ENCODE measurements around the gene UGT1A6. TPM values are rescaled to one million over a fixed set of nuclear protein-coding genes. Genes with fewer than 3 reads are reported as not detected.

The UGT1A6 gene
- polyA plus RNA-seq, 1 of the 3 experiments (the other 2 are of a cell fraction) = not detected

GRCh38 chr2:233791151-233791882 lies 98.6 kb downstream of the UGT1A6 start:
- Histone ChIP-seq H3K79me2 (ENCODE audit: insufficient read depth) (no peaks in the 10 kb centered on the region), H3K9me3 (no peaks in the 10 kb centered on the region), H3K4me3 (ENCODE audit: low read depth in 2 of 2, low read length in 1 of 2) (no peak overlapping the region), H4K20me1 (ENCODE audit: insufficient read depth) (no peaks in the 10 kb centered on the region), H3K36me3 (replicated peaks in 1 of 2; ENCODE audit: control insufficient read depth in 1 of 2, insufficient read depth in 2 of 2, low read length in 1 of 2) (no peaks in the 10 kb centered on the region), H3K27ac (ENCODE audit: low read depth in 2 of 2, low read length in 1 of 2) (no peak overlapping the region), H3K4me1 (ENCODE audit: control insufficient read depth in 1 of 2, insufficient read depth in 2 of 2, low read depth in 1 of 2, low read length in 1 of 2) (no peaks in the 10 kb centered on the region), H3K9me2 (no peaks in the 10 kb centered on the region), H3K27me3 (ENCODE audit: insufficient read depth) (no peaks in the 10 kb centered on the region), H3F3A (replicated peaks; ENCODE audit: insufficient read depth) (no peaks in the 10 kb centered on the region), H2AFZ (ENCODE audit: low read depth) (no peak overlapping the region), H3K4me2 (no peak overlapping the region), H3K9ac (no peak overlapping the region)
- DNase-seq = no peak
- CTCF ChIA-PET = no interaction called here
- 70% methylated on average over 18 of the region's 18 CpGs for WGBS (ENCODE audit: low lambda C conversion rate)
- POLR2A ChIA-PET = no interaction called here
- TF ChIP-seq PBX3 (IDR thresholded peaks at IDR 0.05) = no peak
- TF ChIP-seq RFX5 (IDR thresholded peaks at IDR 0.05; ENCODE audit: low read length) = no peak
- TF ChIP-seq GATA2 (CRISPR knock-in tag; IDR thresholded peaks at IDR 0.05) = no peak
- no peak for TF ChIP-seq RCOR1 (IDR thresholded peaks at IDR 0.05; ENCODE audit: low read length)
- no peak for TF ChIP-seq IRF3 (IDR thresholded peaks at IDR 0.05; ENCODE audit: low read depth, low read length)
- no peak for TF ChIP-seq USF1 (IDR thresholded peaks at IDR 0.05; ENCODE audit: borderline replicate concordance, low read depth)
- TF ChIP-seq TAF1 (IDR thresholded peaks at IDR 0.05; ENCODE audit: borderline replicate concordance, low read depth, low read length) = no peak
- no peak for TF ChIP-seq NRF1 (IDR thresholded peaks at IDR 0.05; ENCODE audit: low read depth, low read length)
- TF ChIP-seq POLR2AphosphoS5 (IDR thresholded peaks at IDR 0.05; ENCODE audit: low read depth, low read length) = no peak
- no peak for TF ChIP-seq GABPA (IDR thresholded peaks at IDR 0.05; ENCODE audit: low read depth)
- TF ChIP-seq CHD2 (IDR thresholded peaks at IDR 0.05; ENCODE audit: low read length, partially characterized antibody) = no peak
- TF ChIP-seq SMC3 (IDR thresholded peaks at IDR 0.05; ENCODE audit: low read depth, low read length) = no peak
- TF ChIP-seq MXI1 (IDR thresholded peaks at IDR 0.05; ENCODE audit: low read depth, low read length) = no peak

GRCh38 chr2:233791883-233792329 lies 99.2 kb downstream of the UGT1A6 start:
- DNase-seq = no peak

More at GRCh38 chr2:233791883-233792329, 99.2 kb downstream of the UGT1A6 start:
- TF ChIP-seq IRF3 (IDR thresholded peaks at IDR 0.05; ENCODE audit: low read depth, low read length) (no peak), RCOR1 (IDR thresholded peaks at IDR 0.05; ENCODE audit: low read length) (no peak), RFX5 (IDR thresholded peaks at IDR 0.05; ENCODE audit: low read length) (no peak), TAF1 (IDR thresholded peaks at IDR 0.05; ENCODE audit: borderline replicate concordance, low read depth, low read length) (no peak), TCF12 (IDR thresholded peaks at IDR 0.05) (no peak), MXI1 (IDR thresholded peaks at IDR 0.05; ENCODE audit: low read depth, low read length) (no peak)
- Histone ChIP-seq H3K4me2 (no peak overlapping the region), H3K79me2 (ENCODE audit: insufficient read depth) (no peaks in the 10 kb centered on the region), H3K36me3 (replicated peaks in 1 of 2; ENCODE audit: control insufficient read depth in 1 of 2, insufficient read depth in 2 of 2, low read length in 1 of 2) (no peaks in the 10 kb centered on the region), H2AFZ (ENCODE audit: low read depth) (no peak overlapping the region), H3F3A (replicated peaks; ENCODE audit: insufficient read depth) (no peaks in the 10 kb centered on the region), H3K9me2 (no peaks in the 10 kb centered on the region), H3K27ac (ENCODE audit: low read depth in 2 of 2, low read length in 1 of 2) (no peak overlapping the region), H4K20me1 (ENCODE audit: insufficient read depth) (no peaks in the 10 kb centered on the region), H3K4me3 (ENCODE audit: low read depth in 2 of 2, low read length in 1 of 2) (no peak overlapping the region), H3K9me3 (no peaks in the 10 kb centered on the region), H3K4me1 (ENCODE audit: control insufficient read depth in 1 of 2, insufficient read depth in 2 of 2, low read depth in 1 of 2, low read length in 1 of 2) (no peaks in the 10 kb centered on the region), H3K27me3 (ENCODE audit: insufficient read depth) (no peaks in the 10 kb centered on the region), H3K9ac (no peak overlapping the region)
- CTCF ChIA-PET = no interaction called here
- 66% methylated on average over 9 of the region's 9 CpGs for WGBS (ENCODE audit: low lambda C conversion rate)
- POLR2A ChIA-PET = no interaction called here

Measured in SK-N-SH (cell line).